ENCODE results near the gene COG8. TPM values are rescaled to one million over a fixed set of nuclear protein-coding genes. Genes with fewer than 3 reads are reported as not detected.

The COG8 gene
- total RNA-seq, 1 donor from 2014 or later, result 22.0 TPM

GRCh38 chr16:69322343-69322742 lies 17.0 kb downstream of the COG8 start:
- no peak for ATAC-seq (ENCODE audit: poor library complexity)
- DNase-seq, result no peak
- intact Hi-C loops (cut with DNase I), result no loop called here

GRCh38 chr16:69321080-69321479 lies 18.3 kb downstream of the COG8 start:
- no peak for DNase-seq
- no peak for ATAC-seq (ENCODE audit: poor library complexity)
- intact Hi-C loops (cut with DNase I), result no loop called here

- intact Hi-C loops (cut with DNase I), result no loop called here
- no peak for DNase-seq
- ATAC-seq (ENCODE audit: poor library complexity), result no peak
These were observed 18.7 kb downstream of the COG8 start for GRCh38 chr16:69320740-69321073.

GRCh38 chr16:69319826-69320739 lies 19.3 kb downstream of the COG8 start:
- ATAC-seq (ENCODE audit: poor library complexity) (no peak), DNase-seq (no peak)
- intact Hi-C loops (cut with DNase I), result no loop called here

- no peak for DNase-seq
- intact Hi-C loops (cut with DNase I), result no loop called here
- no peak for ATAC-seq (ENCODE audit: poor library complexity)
These were observed 20.0 kb downstream of the COG8 start for GRCh38 chr16:69319381-69319780.

GRCh38 chr16:69318911-69319289 lies 20.5 kb downstream of the COG8 start:
- intact Hi-C loops (cut with DNase I), result no loop called here
- no peak for DNase-seq
- no peak for ATAC-seq (ENCODE audit: poor library complexity)

GRCh38 chr16:69318177-69318910 lies 21.0 kb downstream of the COG8 start:
- ATAC-seq (ENCODE audit: poor library complexity), result no peak
- no peak for DNase-seq
- intact Hi-C loops (cut with DNase I), result no loop called here

- no peak for DNase-seq
- no peak for ATAC-seq (ENCODE audit: poor library complexity)
- intact Hi-C loops (cut with DNase I), result no loop called here
These were observed 22.7 kb downstream of the COG8 start for GRCh38 chr16:69316595-69317034.

GRCh38 chr16:69315486-69316311 lies 23.7 kb downstream of the COG8 start:
- ATAC-seq (ENCODE audit: poor library complexity) (no peak), DNase-seq (no peak)
- intact Hi-C loops (cut with DNase I), result no loop called here

- DNase-seq, result no peak
- ATAC-seq (ENCODE audit: poor library complexity), result no peak
- intact Hi-C loops (cut with DNase I), result no loop called here
These were observed 24.8 kb downstream of the COG8 start for GRCh38 chr16:69314534-69314933.

GRCh38 chr16:69313469-69313868 lies 25.9 kb downstream of the COG8 start:
- intact Hi-C loops (cut with DNase I), result no loop called here
- DNase-seq, result no peak
- ATAC-seq (ENCODE audit: poor library complexity), result no peak

GRCh38 chr16:69311533-69312387 lies 27.6 kb downstream of the COG8 start:
- intact Hi-C loops (cut with DNase I), result no loop called here
- peak; percentile 67 for DNase-seq
- ATAC-seq (ENCODE audit: poor library complexity), result peak; percentile 43

GRCh38 chr16:69310653-69311532 lies 28.5 kb downstream of the COG8 start, which contains the start of gene VPS4A:
Gene VPS4A (plus strand): TSS chr16:69311350. CDS start chr16:69311512, 162 bp downstream.
- intact Hi-C loops (cut with DNase I), result no loop called here
- ATAC-seq (ENCODE audit: poor library complexity) (peak; percentile 94), DNase-seq (peak; percentile 96)

- intact Hi-C loops (cut with DNase I), result no loop called here
- no peak for ATAC-seq (ENCODE audit: poor library complexity)
- no peak for DNase-seq
These were observed 30.0 kb downstream of the COG8 start for GRCh38 chr16:69309316-69309715.

GRCh38 chr16:69307856-69308255 lies 31.5 kb downstream of the COG8 start:
- DNase-seq, result no peak
- intact Hi-C loops (cut with DNase I), result no loop called here

GRCh38 chr16:69307091-69307490 lies 32.3 kb downstream of the COG8 start:
- no peak for DNase-seq
- no peak for ATAC-seq (ENCODE audit: poor library complexity)
- intact Hi-C loops (cut with DNase I), result no loop called here

More at GRCh38 chr16:69307856-69308255, 31.5 kb downstream of the COG8 start:
- no peak for ATAC-seq (ENCODE audit: poor library complexity)

GRCh38 chr16:69306031-69306430 lies 33.3 kb downstream of the COG8 start:
- intact Hi-C loops (cut with DNase I), result no loop called here

More at GRCh38 chr16:69306031-69306430, 33.3 kb downstream of the COG8 start:
- no peak for DNase-seq
- no peak for ATAC-seq (ENCODE audit: poor library complexity)
